C4-2B (cell line): ENCODE results near the gene BCAP29.

Source experiments
- H3K27ac ChIP-seq: fragments of 450-650 bp; 2 replicates; pipeline ENCODE4 v1.5.1; 2017
- CTCF ChIP-seq: fragments of 450-650 bp; conservative IDR thresholded peaks from 2 replicates; pipeline ENCODE4 v1.5.1; 2017; ENCODE audit warnings: mild to moderate bottlenecking
- ZFX ChIP-seq: fragments of 450-650 bp; IDR thresholded peaks from 2 replicates; pipeline ENCODE4 v1.6.1; 2017

Gene BCAP29

GRCh38 chr7:107551936-107552335 is 28.1 kb upstream of the BCAP29 start:
- TF ChIP-seq CTCF (no peak), ZFX (no peak)

GRCh38 chr7:107555893-107556292 is 24.2 kb upstream of the BCAP29 start:
- H3K27ac ChIP-seq, result no peak overlapping the region
- TF ChIP-seq CTCF, result no peak

More at GRCh38 chr7:107551936-107552335, 28.1 kb upstream of the BCAP29 start:
- H3K27ac ChIP-seq, result no peak overlapping the region

- H3K27ac ChIP-seq, result no peak overlapping the region
- TF ChIP-seq CTCF, result no peak
- TF ChIP-seq ZFX, result no peak
These were observed 20.2 kb upstream of the BCAP29 start for GRCh38 chr7:107559864-107560263.

- no peak overlapping the region for H3K27ac ChIP-seq
These were observed 19.0 kb upstream of the BCAP29 start for GRCh38 chr7:107560898-107561516.

GRCh38 chr7:107563081-107563774 is 16.8 kb upstream of the BCAP29 start:
- TF ChIP-seq ZFX (no peak), CTCF (no peak)
- H3K27ac ChIP-seq, result peak overlapping the region; percentile 98

More at GRCh38 chr7:107560898-107561516, 19.0 kb upstream of the BCAP29 start:
- TF ChIP-seq CTCF (no peak), ZFX (no peak)

GRCh38 chr7:107563775-107564552 is 16.1 kb upstream of the BCAP29 start, which contains the start of the genes COG5 and DUS4L:
COG5 (minus strand) TSS chr7:107563920; CDS start chr7:107563896, 24 bp downstream.
DUS4L (plus strand) TSS chr7:107563971; CDS start chr7:107567071, 3,100 bp downstream.
- TF ChIP-seq CTCF, result no peak
- TF ChIP-seq ZFX, result peak; percentile 80
- peak within 1 kb of the TSS; percentile 98 for H3K27ac ChIP-seq
